ENCODE data around the gene TMEM150A. TPM values are rescaled to one million over a fixed set of nuclear protein-coding genes. Genes with fewer than 3 reads are reported as not detected.

TMEM150A gene
- total and polyA plus RNA-seq, 2 donors from 2014 or later = 23.1 to 61.2 TPM

GRCh38 chr2:85577386-85578242 lies 24.9 kb downstream of the TMEM150A start, which contains the start of gene VAMP8:
TSS of gene VAMP8 (plus strand) at chr2:85577586. CDS start at chr2:85577647, 61 bp downstream.
- no peaks in the 10 kb centered on the region for H3K27me3 ChIP-seq (ENCODE audit: control insufficient read depth, insufficient read depth, low read length)
- H3K4me1 ChIP-seq (ENCODE audit: control insufficient read depth in 2 of 3, insufficient read depth in 2 of 3, low read depth in 1 of 3, low read length in 3 of 3) = peaks cover 0 to 23% (median 20%) of the 10 kb centered on the region in 3 donors
- peak within 1 kb of the TSS; percentile 18 to 73 (median 71) for H3K9ac ChIP-seq (ENCODE audit: low read length in 3 of 3)
- no peaks in the 10 kb centered on the region for H3K9me3 ChIP-seq (ENCODE audit: control insufficient read depth in 2 of 3, insufficient read depth in 1 of 3, low read length in 3 of 3)
- H3K27ac ChIP-seq (ENCODE audit: low read depth in 2 of 2, low read length in 2 of 2) = peak within 1 kb of the TSS; percentile 85 to 94
- DNase-seq = peak; percentile 60 to 92 (median 73)
- no peak for FAIRE-seq
- peaks cover 0 to 8% (median 0%) of the 10 kb centered on the region in 3 donors for H3K36me3 ChIP-seq (ENCODE audit: control insufficient read depth in 2 of 3, insufficient read depth in 3 of 3, low read length in 3 of 3)
- intact Hi-C loops (cut with DNase I) = no loop called here
- no peak for TF ChIP-seq CTCF (IDR thresholded peaks at IDR 0.05; ENCODE audit: borderline replicate concordance, extremely low read depth, insufficient read depth)
- peak within 1 kb of the TSS; percentile 50 to 80 (median 65) for H3K4me3 ChIP-seq (ENCODE audit: low read length in 3 of 3)

- peak overlapping the region; percentile 85 to 94 for H3K27ac ChIP-seq (ENCODE audit: low read depth in 2 of 2, low read length in 2 of 2)
- no peak for DNase-seq
- H3K4me3 ChIP-seq (ENCODE audit: low read length in 3 of 3) = peak overlapping the region in 2 of 3 donors; percentile 65 to 80
- H3K27me3 ChIP-seq (ENCODE audit: control insufficient read depth, insufficient read depth, low read length) = no peaks in the 10 kb centered on the region
- intact Hi-C loops (cut with DNase I) = no loop called here
- peaks cover 0 to 23% (median 20%) of the 10 kb centered on the region in 3 donors for H3K4me1 ChIP-seq (ENCODE audit: control insufficient read depth in 2 of 3, insufficient read depth in 2 of 3, low read depth in 1 of 3, low read length in 3 of 3)
- H3K9me3 ChIP-seq (ENCODE audit: control insufficient read depth in 2 of 3, insufficient read depth in 1 of 3, low read length in 3 of 3) = no peaks in the 10 kb centered on the region
- no peak for TF ChIP-seq CTCF (IDR thresholded peaks at IDR 0.05; ENCODE audit: borderline replicate concordance, extremely low read depth, insufficient read depth)
- FAIRE-seq = no peak
- H3K36me3 ChIP-seq (ENCODE audit: control insufficient read depth in 2 of 3, insufficient read depth in 3 of 3, low read length in 3 of 3) = peaks cover 0 to 7% (median 0%) of the 10 kb centered on the region in 3 donors
- peak overlapping the region in 1 of 3 donors; percentile 71 for H3K9ac ChIP-seq (ENCODE audit: low read length in 3 of 3)
Observed at GRCh38 chr2:85577063-85577385, 25.5 kb downstream of the TMEM150A start.

- intact Hi-C loops (cut with DNase I) = no loop called here
- H3K4me3 ChIP-seq (ENCODE audit: low read length in 3 of 3) = no peak overlapping the region
- H3K27ac ChIP-seq (ENCODE audit: low read depth in 2 of 2, low read length in 2 of 2) = peak overlapping the region in 1 of 2 donors; percentile 17
- no peaks in the 10 kb centered on the region for H3K36me3 ChIP-seq (ENCODE audit: control insufficient read depth in 2 of 3, insufficient read depth in 3 of 3, low read length in 3 of 3)
- no peaks in the 10 kb centered on the region for H3K27me3 ChIP-seq (ENCODE audit: control insufficient read depth, insufficient read depth, low read length)
- H3K9me3 ChIP-seq (ENCODE audit: control insufficient read depth in 2 of 3, insufficient read depth in 1 of 3, low read length in 3 of 3) = no peaks in the 10 kb centered on the region
- FAIRE-seq = no peak
- TF ChIP-seq CTCF (IDR thresholded peaks at IDR 0.05; ENCODE audit: borderline replicate concordance, extremely low read depth, insufficient read depth) = no peak
- no peak overlapping the region for H3K9ac ChIP-seq (ENCODE audit: low read length in 3 of 3)
- peaks cover 0 to 23% (median 20%) of the 10 kb centered on the region in 3 donors for H3K4me1 ChIP-seq (ENCODE audit: control insufficient read depth in 2 of 3, insufficient read depth in 2 of 3, low read depth in 1 of 3, low read length in 3 of 3)
- no peak for DNase-seq
Observed at GRCh38 chr2:85575739-85576138, 26.8 kb downstream of the TMEM150A start.
